Caco-2 (cell line): ENCODE measurements around the gene PPP1R10. TPM values are rescaled to one million over a fixed set of nuclear protein-coding genes. Genes with fewer than 3 reads are reported as not detected.

ENCODE experiments used
- BruUV-seq: library from RNA; stranded (reverse); fragments of 400-500 nt; replicated peaks from 2 replicates; lab custom pipeline; 2021; lab: Mats Ljungman, UMichigan
- CTCF ChIA-PET: fragments of 300-600 bp; sonication (Branson Sonifier 250); formaldehyde crosslinking; loops from one replicate; lab custom pipeline; 2022; ENCODE audit warnings: antibody characterized with exemption; lab: Charles Lee
- POLR2A ChIA-PET: fragments of 300-600 bp; sonication (Branson Sonifier 250); formaldehyde crosslinking; loops from one replicate; lab custom pipeline; 2022; ENCODE audit warnings: antibody characterized with exemption; lab: Charles Lee
- DNase-seq, 2 experiments: peaks; one replicate each; pipeline versions ENCODE4 v3.0.0 to v3.0.0-alpha.2; 2020 to 2022
- H3K27me3 ChIP-seq: replicated peaks from 2 replicates; pipeline ENCODE4 v1.6.0; 2011; ENCODE audit warnings: low read length; ENCODE audit not compliant: control insufficient read depth, insufficient read depth
- H3K36me3 ChIP-seq: 2 replicates; pipeline ENCODE4 v1.5.1; 2011; ENCODE audit warnings: low read length; ENCODE audit not compliant: control insufficient read depth, insufficient read depth
- H3K4me1 ChIP-seq: fragments of 250-450 bp; sonication (Bioruptor Pico); 2 replicates; pipeline ENCODE4 v1.5.1; 2020; ENCODE audit warnings: mild to moderate bottlenecking
- H3K4me3 ChIP-seq: 2 replicates; pipeline ENCODE4 v1.5.1; 2011; ENCODE audit warnings: low read depth, mild to moderate bottlenecking, control low read depth, low read length
- H3K9me3 ChIP-seq: fragments of 250-450 bp; sonication (Bioruptor Pico); 2 replicates; pipeline ENCODE4 v1.5.1; 2020; ENCODE audit warnings: mild to moderate bottlenecking, moderate library complexity
- H3K27ac Mint-ChIP-seq: one replicate; pipeline ENCODE4 v1.8.0; 2022; ENCODE audit warnings: mixed read lengths; ENCODE audit not compliant: unreplicated experiment
- H3K27me3 Mint-ChIP-seq: one replicate; pipeline ENCODE4 v1.8.0; 2022; ENCODE audit warnings: mixed read lengths; ENCODE audit not compliant: insufficient read depth, unreplicated experiment
- H3K36me3 Mint-ChIP-seq: one replicate; pipeline ENCODE4 v1.8.0; 2022; ENCODE audit warnings: mild to moderate bottlenecking, mixed read lengths; ENCODE audit not compliant: insufficient read depth, unreplicated experiment
- H3K4me1 Mint-ChIP-seq: one replicate; pipeline ENCODE4 v1.8.0; 2022; ENCODE audit warnings: low read depth, mixed read lengths; ENCODE audit not compliant: unreplicated experiment
- H3K4me3 Mint-ChIP-seq: one replicate; pipeline ENCODE4 v1.8.0; 2022; ENCODE audit warnings: mild to moderate bottlenecking, moderate library complexity, mixed read lengths; ENCODE audit not compliant: unreplicated experiment
- H3K9me3 Mint-ChIP-seq: one replicate; pipeline ENCODE4 v1.8.0; 2022; ENCODE audit warnings: mixed read lengths; ENCODE audit not compliant: unreplicated experiment
- CTCF ChIP-seq, 2 experiments: fragments of 200-600 bp in 1 of 2; IDR thresholded peaks; 1 replicate in 1 of 2; 2 replicates in 1 of 2; pipeline versions ENCODE4 v1.5.1 to v1.8.0; 2011 to 2022; ENCODE audit warnings: antibody characterized with exemption in 1 of 2, control low read depth in 1 of 2, inconsistent platforms in 1 of 2, low read depth in 1 of 2, low read length in 1 of 2, mild to moderate bottlenecking in 1 of 2, moderate library complexity in 1 of 2; ENCODE audit not compliant: insufficient read depth in 1 of 2, severe bottlenecking in 1 of 2, unreplicated experiment in 1 of 2
- intact Hi-C: fragments of 100-400 bp; cut with micrococcal nuclease; formaldehyde crosslinking; loops from one replicate; pipeline ENCODE4 v1.10.0; 2022; ENCODE audit not compliant: unreplicated experiment
- total RNA-seq: library from RNA; stranded (reverse); gene quantifications from 2 replicates; pipeline ENCODE4 v1.2.3, GENCODE V29; 2022

Gene PPP1R10
- total RNA-seq, 1 experiment from 2014 or later = 91.3 TPM

GRCh38 chr6:30572148-30572547 lies 44.9 kb downstream of the PPP1R10 start:
- CTCF ChIA-PET = no interaction called here
- Histone ChIP-seq H3K4me1 (peaks cover 15% of the 10 kb centered on the region; the same call in 1 of the 2 replicates), H3K36me3 (peaks cover 3% of the 10 kb centered on the region; the same call in 1 of the 2 replicates), H3K4me3 (peak overlapping the region; percentile 83), H3K27me3 (no peaks in the 10 kb centered on the region), H3K9me3 (no peaks in the 10 kb centered on the region)
- Mint-ChIP-seq H3K27me3 (no peaks in the 10 kb centered on the region), H3K4me1 (peaks cover 32% of the 10 kb centered on the region), H3K36me3 (peaks cover 33% of the 10 kb centered on the region), H3K9me3 (no peaks in the 10 kb centered on the region), H3K27ac (peak overlapping the region; percentile 93), H3K4me3 (peak overlapping the region; percentile 86)
- DNase-seq = no peak
- no TSS peak for BruUV-seq
- TF ChIP-seq CTCF (IDR thresholded peaks at IDR 0.05; ENCODE audit: insufficient read depth in 1 of 2, low read depth in 1 of 2, low read length in 1 of 2, severe bottlenecking in 1 of 2, unreplicated experiment in 1 of 2) = no peak
- intact Hi-C loops = no loop called here
- POLR2A ChIA-PET = no interaction called here

- H3K4me3 Mint-ChIP-seq = peak overlapping the region; percentile 86
- DNase-seq = no peak
- no TSS peak for BruUV-seq
- CTCF ChIA-PET = interaction anchor here (0.9 kb wide), 2 partner anchors 30 to 90 kb away, joined by 4 read pairs; no protein-coding TSS in a partner anchor
- H3K9me3 Mint-ChIP-seq = no peaks in the 10 kb centered on the region
- H3K27me3 ChIP-seq = no peaks in the 10 kb centered on the region
- no peaks in the 10 kb centered on the region for H3K27me3 Mint-ChIP-seq
- POLR2A ChIA-PET = interaction anchor here (0.6 to 2.3 kb wide), 7 partner anchors 15 to 146 kb away, joined by 3 to 25 read pairs (median 4); partner anchors contain the start of genes C6orf136, GNL1, MDC1 and MRPS18B
- H3K36me3 Mint-ChIP-seq = peaks cover 29% of the 10 kb centered on the region
- peaks cover 30% of the 10 kb centered on the region for H3K4me1 Mint-ChIP-seq
- no peak for TF ChIP-seq CTCF (IDR thresholded peaks at IDR 0.05; ENCODE audit: insufficient read depth in 1 of 2, low read depth in 1 of 2, low read length in 1 of 2, severe bottlenecking in 1 of 2, unreplicated experiment in 1 of 2)
- peak overlapping the region; percentile 93 for H3K27ac Mint-ChIP-seq
- intact Hi-C loops = loop anchor here (1.0 kb wide), 1 partner anchor 15 kb away; the partner anchor contains the start of gene GNL1
- peaks cover 15% of the 10 kb centered on the region; the same call in 1 of the 2 replicates for H3K4me1 ChIP-seq
- peak overlapping the region; percentile 83 for H3K4me3 ChIP-seq
- peaks cover 3% of the 10 kb centered on the region; the same call in 1 of the 2 replicates for H3K36me3 ChIP-seq
- H3K9me3 ChIP-seq = no peaks in the 10 kb centered on the region
Observed at GRCh38 chr6:30571762-30572082, 45.3 kb downstream of the PPP1R10 start.

- H3K4me1 ChIP-seq = peaks cover 15% of the 10 kb centered on the region; the same call in 1 of the 2 replicates
- 0 out of 2 replicates have a peak, but pooled peaks cover 1% of the 10 kb centered on the region for H3K36me3 ChIP-seq
- Mint-ChIP-seq H3K9me3 (no peaks in the 10 kb centered on the region), H3K4me3 (peak within 1 kb of the TSS; percentile 86), H3K27me3 (no peaks in the 10 kb centered on the region), H3K36me3 (peaks cover 24% of the 10 kb centered on the region), H3K4me1 (peaks cover 30% of the 10 kb centered on the region), H3K27ac (peak within 1 kb of the TSS; percentile 93)
- peak within 1 kb of the TSS; percentile 83 for H3K4me3 ChIP-seq
- no peaks in the 10 kb centered on the region for H3K9me3 ChIP-seq
- intact Hi-C loops = loop anchor here (1.0 kb wide), 1 partner anchor 15 kb away; the partner anchor contains the start of gene GNL1
- ChIA-PET POLR2A (interaction anchor here (0.6 to 2.3 kb wide), 8 partner anchors 14 to 146 kb away, joined by 3 to 25 read pairs (median 4); partner anchors contain the start of genes C6orf136, DHX16, GNL1 and MDC1), CTCF (interaction anchor here (0.9 to 1.6 kb wide), 3 partner anchors 20 to 89 kb away, joined by 4 read pairs; no protein-coding TSS in a partner anchor)
- DNase-seq = peak; percentile 96 to 99
- no peak for TF ChIP-seq CTCF (IDR thresholded peaks at IDR 0.05; ENCODE audit: insufficient read depth in 1 of 2, low read depth in 1 of 2, low read length in 1 of 2, severe bottlenecking in 1 of 2, unreplicated experiment in 1 of 2)
- no peaks in the 10 kb centered on the region for H3K27me3 ChIP-seq
- BruUV-seq = no TSS peak
Observed at GRCh38 chr6:30571075-30571761, 45.8 kb downstream of the PPP1R10 start, which contains the start of gene ABCF1. ABCF1 (plus strand) TSS chr6:30571442; CDS start chr6:30571488, 46 bp downstream.
